B cell (primary cell): ENCODE results near the gene GNG11. TPM values are rescaled to one million over a fixed set of nuclear protein-coding genes. Genes with fewer than 3 reads are reported as not detected.
A peak's percentile ranks its signal among the peaks of the same experiment; 100 is the strongest.

Source experiments
- ATAC-seq: fragments of 200-7000 bp; cut with Tn5 transposase; one replicate; pipeline ENCODE4 v1.10.0; 2021; ENCODE audit warnings: low read depth, mild to moderate bottlenecking, moderate number of reproducible peaks, moderate library complexity
- CTCF ChIA-PET: fragments of 350-600 bp; sonication (Branson Sonifier 250); formaldehyde crosslinking; loops from one replicate; lab custom pipeline; 2021; ENCODE audit warnings: antibody characterized with exemption, inconsistent platforms; lab: Charles Lee
- POLR2A ChIA-PET: fragments of 350-600 bp; sonication (Branson Sonifier 250); formaldehyde crosslinking; loops from one replicate; lab custom pipeline; 2021; ENCODE audit warnings: antibody characterized with exemption; lab: Charles Lee
- DNase-seq: peaks from one replicate; pipeline ENCODE4 v3.0.0; 2013
- H2AFZ ChIP-seq: 2 replicates; pipeline ENCODE4 v1.6.1; 2012; ENCODE audit warnings: mild to moderate bottlenecking, low read depth, low read length; ENCODE audit not compliant: insufficient read depth, poor library complexity, severe bottlenecking
- H3K27ac ChIP-seq, 2 donors: 1 replicate in 1 of 2; 2 replicates in 1 of 2; pipeline ENCODE4 v1.5.1; 2012 to 2013; ENCODE audit warnings: low read length in 2 of 2, mild to moderate bottlenecking in 2 of 2, moderate library complexity in 1 of 2
- H3K27me3 ChIP-seq, 4 experiments: fragments of 200-600 bp in 1 of 4; sonication (generic) in 1 of 4; replicated peaks in 1 of 4; 1 replicate in 2 of 4; 2 replicates in 2 of 4; pipeline versions ENCODE4 v1.6.1 to v1.7.0; 2013 to 2016; ENCODE audit warnings: low read length in 3 of 4, mild to moderate bottlenecking in 2 of 4, mixed read lengths in 1 of 4, moderate library complexity in 1 of 4; ENCODE audit not compliant: insufficient read depth in 4 of 4, control insufficient read depth in 3 of 4; ENCODE audit errors: control extremely low read depth in 1 of 4
- H3K36me3 ChIP-seq, 2 experiments: replicated peaks in 1 of 2; 1 replicate in 1 of 2; 2 replicates in 1 of 2; pipeline versions ENCODE4 v1.6.1 to v1.7.1; 2013; ENCODE audit warnings: low read length in 1 of 2; ENCODE audit not compliant: insufficient read depth in 2 of 2, control insufficient read depth in 1 of 2; ENCODE audit errors: control extremely low read depth in 1 of 2, extremely low read depth in 1 of 2
- H3K4me1 ChIP-seq, 2 donors: fragments of 200-600 bp in 1 of 2; sonication (generic) in 1 of 2; 1 replicate in 1 of 2; 2 replicates in 1 of 2; pipeline versions ENCODE4 v1.5.1 to v1.6.1; 2013 to 2017; ENCODE audit warnings: low read length in 2 of 2; ENCODE audit not compliant: control insufficient read depth in 2 of 2, insufficient read depth in 2 of 2
- H3K4me2 ChIP-seq: replicated peaks from 2 replicates; pipeline ENCODE3; 2012; ENCODE audit warnings: mild to moderate bottlenecking, low read depth, low read length; ENCODE audit not compliant: poor library complexity, severe bottlenecking
- H3K4me3 ChIP-seq, 5 experiments: fragments of 200-600 bp in 1 of 5; sonication (generic) in 1 of 5; 1 replicate in 3 of 5; 2 replicates in 2 of 5; pipeline versions ENCODE4 v1.5.1 to v1.7.0; 2011 to 2016; ENCODE audit warnings: low read length in 4 of 5, mild to moderate bottlenecking in 4 of 5, low read depth in 2 of 5, control low read depth in 1 of 5, moderate library complexity in 1 of 5; ENCODE audit not compliant: insufficient read depth in 1 of 5; ENCODE audit errors: control extremely low read depth in 1 of 5, extremely low read depth in 1 of 5
- H3K79me2 ChIP-seq: fragments of 200-600 bp; sonication (generic); one replicate; pipeline ENCODE4 v1.6.0; 2016; ENCODE audit warnings: low read length; ENCODE audit not compliant: control insufficient read depth, insufficient read depth
- H3K9ac ChIP-seq: fragments of 200-600 bp; sonication (generic); 2 replicates; pipeline ENCODE4 v1.6.1; 2017; ENCODE audit warnings: mild to moderate bottlenecking, low read length, moderate library complexity
- H3K9me3 ChIP-seq, 3 donors: one replicate each; pipeline versions ENCODE4 v1.6.1 to v1.7.1; 2013; ENCODE audit warnings: low read length in 2 of 3; ENCODE audit not compliant: control insufficient read depth in 2 of 3, insufficient read depth in 1 of 3; ENCODE audit errors: control extremely low read depth in 1 of 3
- H4K20me1 ChIP-seq: 2 replicates; pipeline ENCODE4 v1.6.0; 2012; ENCODE audit warnings: mild to moderate bottlenecking, low read length; ENCODE audit not compliant: insufficient read depth, control insufficient read depth, poor library complexity, severe bottlenecking
- H3K27ac Mint-ChIP-seq: one replicate; pipeline ENCODE4 v1.8.0; 2021; ENCODE audit warnings: mixed read lengths
- H3K27me3 Mint-ChIP-seq: one replicate; pipeline ENCODE4 v1.8.0; 2021; ENCODE audit warnings: mixed read lengths
- H3K4me1 Mint-ChIP-seq: one replicate; pipeline ENCODE4 v1.8.0; 2021; ENCODE audit warnings: mixed read lengths
- H3K4me3 Mint-ChIP-seq: one replicate; pipeline ENCODE4 v1.8.0; 2021; ENCODE audit warnings: mixed read lengths
- H3K9me3 Mint-ChIP-seq: one replicate; pipeline ENCODE4 v1.8.0; 2022; ENCODE audit warnings: mixed read lengths; ENCODE audit not compliant: insufficient read depth
- EZH2 ChIP-seq: IDR thresholded peaks from 2 replicates; pipeline ENCODE4 v1.6.1; 2012; ENCODE audit warnings: borderline replicate concordance, low read depth, mild to moderate bottlenecking, moderate library complexity, low read length; ENCODE audit not compliant: insufficient read depth, poor library complexity, severe bottlenecking
- WGBS: methylation state at CpG from one replicate; pipeline ENCODE4 v1.1.5; 2013; ENCODE audit warnings: missing lambda C conversion rate; ENCODE audit not compliant: insufficient coverage; 5-methylcytosine and 5-hydroxymethylcytosine counted together
- intact Hi-C: fragments of 100-400 bp; cut with micrococcal nuclease; formaldehyde crosslinking; loops from one replicate; pipeline ENCODE4 v1.10.0; 2022
- polyA plus RNA-seq: library from polyadenylated mRNA; depleted of rRNA; stranded (reverse); fragments of >200 nt; gene quantifications from 2 replicates; pipeline ENCODE4 v1.2.3, GENCODE V29; 2012
- total RNA-seq, 2 donors: library from RNA; stranded (reverse); fragments of 120-200 nt in 1 of 2; gene quantifications; 1 replicate in 1 of 2; 2 replicates in 1 of 2; pipeline versions ENCODE4 v1.2.3 to v1.2.4, GENCODE V29; 2013 to 2022
- TF ChIP-seq, protein P1 (sequence below): fragments of 200-600 bp; IDR thresholded peaks from one replicate; pipeline ENCODE4 v1.8.0; 2022; ENCODE audit warnings: antibody characterized with exemption, mild to moderate bottlenecking

The GNG11 gene
- total and polyA plus RNA-seq, 2 donors (not counting 1 experiment from before 2014, with no cell fraction given): 0.37 to 1.7 TPM

DNA sequence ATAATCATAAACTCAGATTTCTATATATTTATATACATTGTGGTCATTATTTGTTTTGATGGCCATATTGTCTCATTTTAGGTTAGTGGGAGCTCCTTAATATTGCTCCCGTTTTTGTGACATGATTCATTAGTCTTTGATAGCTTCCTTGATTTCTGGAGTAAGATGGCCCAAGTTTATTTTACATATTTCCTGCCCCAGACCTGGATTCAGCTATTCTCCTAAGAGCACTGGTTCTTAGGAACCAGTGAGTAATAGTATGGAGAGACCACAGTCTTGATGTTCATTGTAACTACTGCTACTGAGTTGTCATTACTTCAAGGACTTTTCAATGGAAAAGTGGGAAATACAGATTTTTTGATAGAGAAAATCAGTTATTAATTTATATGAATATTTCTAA is 37.0 kb upstream of the GNG11 start:
- ChIA-PET CTCF (interaction anchor here (1.8 kb wide), 1 partner anchor 18 kb away, joined by 3 read pairs; no protein-coding TSS in a partner anchor), POLR2A (no interaction called here)
- Mint-ChIP-seq H3K4me1 (peaks cover under 1% of the 10 kb centered on the region), H3K4me3 (no peak overlapping the region), H3K27ac (no peak overlapping the region), H3K9me3 (no peaks in the 10 kb centered on the region), H3K27me3 (peaks cover 30% of the 10 kb centered on the region)
- Histone ChIP-seq H4K20me1 (no peaks in the 10 kb centered on the region), H2AFZ (no peak overlapping the region), H3K9ac (no peak overlapping the region), H3K4me3 (no peak overlapping the region), H3K4me2 (no peak overlapping the region), H3K4me1 (no peaks in the 10 kb centered on the region), H3K36me3 (no peaks in the 10 kb centered on the region), H3K27ac (no peak overlapping the region), H3K9me3 (no peaks in the 10 kb centered on the region), H3K79me2 (no peaks in the 10 kb centered on the region), H3K27me3 (peaks cover 0 to 10% (median 7%) of the 10 kb centered on the region in 4 experiments)
- no peak for TF ChIP-seq EZH2
- TF ChIP-seq, protein P1, sequence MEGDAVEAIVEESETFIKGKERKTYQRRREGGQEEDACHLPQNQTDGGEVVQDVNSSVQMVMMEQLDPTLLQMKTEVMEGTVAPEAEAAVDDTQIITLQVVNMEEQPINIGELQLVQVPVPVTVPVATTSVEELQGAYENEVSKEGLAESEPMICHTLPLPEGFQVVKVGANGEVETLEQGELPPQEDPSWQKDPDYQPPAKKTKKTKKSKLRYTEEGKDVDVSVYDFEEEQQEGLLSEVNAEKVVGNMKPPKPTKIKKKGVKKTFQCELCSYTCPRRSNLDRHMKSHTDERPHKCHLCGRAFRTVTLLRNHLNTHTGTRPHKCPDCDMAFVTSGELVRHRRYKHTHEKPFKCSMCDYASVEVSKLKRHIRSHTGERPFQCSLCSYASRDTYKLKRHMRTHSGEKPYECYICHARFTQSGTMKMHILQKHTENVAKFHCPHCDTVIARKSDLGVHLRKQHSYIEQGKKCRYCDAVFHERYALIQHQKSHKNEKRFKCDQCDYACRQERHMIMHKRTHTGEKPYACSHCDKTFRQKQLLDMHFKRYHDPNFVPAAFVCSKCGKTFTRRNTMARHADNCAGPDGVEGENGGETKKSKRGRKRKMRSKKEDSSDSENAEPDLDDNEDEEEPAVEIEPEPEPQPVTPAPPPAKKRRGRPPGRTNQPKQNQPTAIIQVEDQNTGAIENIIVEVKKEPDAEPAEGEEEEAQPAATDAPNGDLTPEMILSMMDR: no peak
- intact Hi-C loops: loop anchor here (5.0 kb wide), 1 partner anchor 338 kb away; no protein-coding TSS in a partner anchor
- no CpG with 5 or more reads among the region's 1 CpG for WGBS
- no peak for ATAC-seq
- DNase-seq: no peak

DNA sequence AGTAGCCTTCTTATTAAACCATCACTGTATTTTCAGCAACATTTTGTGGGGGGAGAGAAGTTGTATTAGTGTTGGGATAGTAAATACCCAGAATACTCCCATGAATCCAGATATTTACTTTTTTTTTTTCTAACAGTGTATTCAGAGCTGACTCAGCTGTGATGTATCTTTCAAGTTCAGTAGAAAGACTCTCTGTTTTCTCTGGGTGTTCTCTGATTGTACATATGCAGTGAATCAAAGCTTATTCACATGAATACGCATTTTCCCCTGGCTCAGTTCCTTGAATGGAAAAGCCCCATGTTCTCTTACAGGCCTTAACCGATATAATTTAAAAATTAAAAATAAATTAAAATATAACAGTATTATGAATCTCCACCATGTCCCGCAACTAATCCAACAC is 32.3 kb upstream of the GNG11 start:
- no peaks in the 10 kb centered on the region for H3K9me3 Mint-ChIP-seq
- peaks cover 15% of the 10 kb centered on the region for H3K4me1 Mint-ChIP-seq
- peaks cover 14% of the 10 kb centered on the region in 2 donors for H3K4me1 ChIP-seq
- H2AFZ ChIP-seq: no peak overlapping the region
- no peak overlapping the region for H3K9ac ChIP-seq
- DNase-seq (no peak), ATAC-seq (no peak)
- no CpG with 5 or more reads among the region's 3 CpGs for WGBS
- intact Hi-C loops: no loop called here
- TF ChIP-seq, protein P1: no peak
- TF ChIP-seq EZH2: no peak
- ChIA-PET POLR2A (no interaction called here), CTCF (interaction anchor here (3.1 kb wide), 1 partner anchor 199 kb away, joined by 10 read pairs; no protein-coding TSS in a partner anchor)
- H3K27ac ChIP-seq: no peak overlapping the region
- H3K4me3 Mint-ChIP-seq: peak overlapping the region; percentile 94
- peaks cover 63% of the 10 kb centered on the region for H3K27me3 Mint-ChIP-seq
- peaks cover 0 to 34% (median 25%) of the 10 kb centered on the region in 4 experiments for H3K27me3 ChIP-seq
- no peak overlapping the region for H3K4me3 ChIP-seq
- no peaks in the 10 kb centered on the region for H3K36me3 ChIP-seq
- peaks cover 0 to 10% (median 0%) of the 10 kb centered on the region in 3 donors for H3K9me3 ChIP-seq
- H3K4me2 ChIP-seq: no peak overlapping the region
- no peaks in the 10 kb centered on the region for H4K20me1 ChIP-seq
- no peak overlapping the region for H3K27ac Mint-ChIP-seq
- H3K79me2 ChIP-seq: no peaks in the 10 kb centered on the region
